ENCODE data around the gene UIMC1. TPM values are rescaled to one million over a fixed set of nuclear protein-coding genes. Genes with fewer than 3 reads are reported as not detected.

The UIMC1 gene
- total and polyA plus RNA-seq, 2 of the 13 experiments (the other 11 are each of a cell fraction or from before 2014, with no cell fraction given) = 18.9 to 32.7 TPM

GRCh38 chr5:177006265-177006972 lies at the start of gene UIMC1 (continued):
- TF ChIP-seq ZBTB49 (CRISPR knock-in tag; IDR thresholded peaks at IDR 0.05; ENCODE audit: borderline replicate concordance) (no peak), PLRG1 (conservative IDR thresholded peaks at IDR 0.05) (no peak), ADNP (CRISPR knock-in tag; IDR thresholded peaks at IDR 0.05) (no peak), ATM (IDR thresholded peaks at IDR 0.05; ENCODE audit: borderline replicate concordance) (no peak), ARHGAP35 (CRISPR knock-in tag; IDR thresholded peaks at IDR 0.05; ENCODE audit: borderline replicate concordance) (no peak), POLR2AphosphoS5 (IDR thresholded peaks at IDR 0.05; ENCODE audit: low read depth, low read length) (peak; percentile 63), ZBTB25 (CRISPR knock-in tag; IDR thresholded peaks at IDR 0.05) (peak; percentile 58; the same call in 1 of the 2 replicates), ZNF329 (CRISPR knock-in tag; IDR thresholded peaks at IDR 0.05; ENCODE audit: low read depth) (no peak; the same call in 1 of the 2 replicates), MXI1 (IDR thresholded peaks at IDR 0.05; ENCODE audit: borderline replicate concordance, low read depth, low read length) (peak; percentile 65; the same call in 1 of the 3 replicates), SPEN (CRISPR knock-in tag; IDR thresholded peaks at IDR 0.05; ENCODE audit: low read depth) (peak; percentile 64; the same call in 1 of the 2 replicates), MXD3 (CRISPR knock-in tag; IDR thresholded peaks at IDR 0.05) (peak; percentile 72), TBP (CRISPR knock-in tag; IDR thresholded peaks at IDR 0.05) (no peak), KLF9 (CRISPR knock-in tag; IDR thresholded peaks at IDR 0.05; ENCODE audit: low read depth) (no peak; the same call in 1 of the 2 replicates), IRF2 (CRISPR knock-in tag; IDR thresholded peaks at IDR 0.05) (peak; percentile 76), TCF12 (IDR thresholded peaks at IDR 0.05) (no peak), TCF12 (CRISPR knock-in tag; IDR thresholded peaks at IDR 0.05) (peak; percentile 77; the same call in 1 of the 2 replicates), ZFP36 (IDR thresholded peaks at IDR 0.05; ENCODE audit: borderline replicate concordance, low read depth, low read length, partially characterized antibody) (no peak), ZNF558 (CRISPR knock-in tag; IDR thresholded peaks at IDR 0.05; ENCODE audit: borderline replicate concordance) (no peak), ZNF260 (CRISPR knock-in tag; IDR thresholded peaks at IDR 0.05; ENCODE audit: borderline replicate concordance, low read depth) (no peak), ZNF501 (CRISPR knock-in tag; IDR thresholded peaks at IDR 0.05) (no peak; the same call in 1 of the 2 replicates)
- TF ChIP-seq, protein P1, sequence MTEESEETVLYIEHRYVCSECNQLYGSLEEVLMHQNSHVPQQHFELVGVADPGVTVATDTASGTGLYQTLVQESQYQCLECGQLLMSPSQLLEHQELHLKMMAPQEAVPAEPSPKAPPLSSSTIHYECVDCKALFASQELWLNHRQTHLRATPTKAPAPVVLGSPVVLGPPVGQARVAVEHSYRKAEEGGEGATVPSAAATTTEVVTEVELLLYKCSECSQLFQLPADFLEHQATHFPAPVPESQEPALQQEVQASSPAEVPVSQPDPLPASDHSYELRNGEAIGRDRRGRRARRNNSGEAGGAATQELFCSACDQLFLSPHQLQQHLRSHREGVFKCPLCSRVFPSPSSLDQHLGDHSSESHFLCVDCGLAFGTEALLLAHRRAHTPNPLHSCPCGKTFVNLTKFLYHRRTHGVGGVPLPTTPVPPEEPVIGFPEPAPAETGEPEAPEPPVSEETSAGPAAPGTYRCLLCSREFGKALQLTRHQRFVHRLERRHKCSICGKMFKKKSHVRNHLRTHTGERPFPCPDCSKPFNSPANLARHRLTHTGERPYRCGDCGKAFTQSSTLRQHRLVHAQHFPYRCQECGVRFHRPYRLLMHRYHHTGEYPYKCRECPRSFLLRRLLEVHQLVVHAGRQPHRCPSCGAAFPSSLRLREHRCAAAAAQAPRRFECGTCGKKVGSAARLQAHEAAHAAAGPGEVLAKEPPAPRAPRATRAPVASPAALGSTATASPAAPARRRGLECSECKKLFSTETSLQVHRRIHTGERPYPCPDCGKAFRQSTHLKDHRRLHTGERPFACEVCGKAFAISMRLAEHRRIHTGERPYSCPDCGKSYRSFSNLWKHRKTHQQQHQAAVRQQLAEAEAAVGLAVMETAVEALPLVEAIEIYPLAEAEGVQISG (CRISPR knock-in tag; IDR thresholded peaks at IDR 0.05) = peak; percentile 81
- TF ChIP-seq, protein P2, sequence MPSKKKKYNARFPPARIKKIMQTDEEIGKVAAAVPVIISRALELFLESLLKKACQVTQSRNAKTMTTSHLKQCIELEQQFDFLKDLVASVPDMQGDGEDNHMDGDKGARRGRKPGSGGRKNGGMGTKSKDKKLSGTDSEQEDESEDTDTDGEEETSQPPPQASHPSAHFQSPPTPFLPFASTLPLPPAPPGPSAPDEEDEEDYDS (CRISPR knock-in tag; IDR thresholded peaks at IDR 0.05) = peak; percentile 52; the same call in 1 of the 2 replicates
- TF ChIP-seq, protein P3, sequence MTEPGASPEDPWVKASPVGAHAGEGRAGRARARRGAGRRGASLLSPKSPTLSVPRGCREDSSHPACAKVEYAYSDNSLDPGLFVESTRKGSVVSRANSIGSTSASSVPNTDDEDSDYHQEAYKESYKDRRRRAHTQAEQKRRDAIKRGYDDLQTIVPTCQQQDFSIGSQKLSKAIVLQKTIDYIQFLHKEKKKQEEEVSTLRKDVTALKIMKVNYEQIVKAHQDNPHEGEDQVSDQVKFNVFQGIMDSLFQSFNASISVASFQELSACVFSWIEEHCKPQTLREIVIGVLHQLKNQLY (CRISPR knock-in tag; IDR thresholded peaks at IDR 0.05) = no peak
